Fibroblast of peridontal ligament (primary cell): ENCODE results near the gene SNX17.
"Not testable (repeated sequence)": the region's sequence is repeated elsewhere in the genome, so short reads cannot be mapped to it uniquely, and the experiment has no call there.

ENCODE experiments used
- DNase-seq: peaks from one replicate; pipeline ENCODE4 v3.0.0-alpha.2; 2010; ENCODE audit errors: extremely low read depth

The SNX17 gene

DNA sequence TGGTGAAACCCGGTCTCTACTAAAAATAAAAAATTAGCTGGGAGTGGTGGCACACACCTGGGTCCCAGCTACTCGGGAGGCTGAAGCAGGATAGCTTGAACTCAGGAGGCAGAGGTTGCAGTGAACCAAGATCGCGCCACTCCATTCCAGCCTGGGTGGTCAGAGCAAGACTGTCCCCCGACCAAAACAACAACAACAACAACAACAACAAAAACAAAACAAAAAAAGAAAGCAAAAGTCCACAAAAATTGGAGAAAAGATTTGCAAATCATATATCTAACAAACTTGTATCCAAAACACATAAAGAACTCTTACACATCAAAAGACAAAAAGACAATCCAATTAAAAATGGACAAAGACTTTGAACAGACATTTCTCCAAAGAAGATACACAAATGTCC is 28.5 kb downstream of the SNX17 start:
- DNase-seq: no peak

DNA sequence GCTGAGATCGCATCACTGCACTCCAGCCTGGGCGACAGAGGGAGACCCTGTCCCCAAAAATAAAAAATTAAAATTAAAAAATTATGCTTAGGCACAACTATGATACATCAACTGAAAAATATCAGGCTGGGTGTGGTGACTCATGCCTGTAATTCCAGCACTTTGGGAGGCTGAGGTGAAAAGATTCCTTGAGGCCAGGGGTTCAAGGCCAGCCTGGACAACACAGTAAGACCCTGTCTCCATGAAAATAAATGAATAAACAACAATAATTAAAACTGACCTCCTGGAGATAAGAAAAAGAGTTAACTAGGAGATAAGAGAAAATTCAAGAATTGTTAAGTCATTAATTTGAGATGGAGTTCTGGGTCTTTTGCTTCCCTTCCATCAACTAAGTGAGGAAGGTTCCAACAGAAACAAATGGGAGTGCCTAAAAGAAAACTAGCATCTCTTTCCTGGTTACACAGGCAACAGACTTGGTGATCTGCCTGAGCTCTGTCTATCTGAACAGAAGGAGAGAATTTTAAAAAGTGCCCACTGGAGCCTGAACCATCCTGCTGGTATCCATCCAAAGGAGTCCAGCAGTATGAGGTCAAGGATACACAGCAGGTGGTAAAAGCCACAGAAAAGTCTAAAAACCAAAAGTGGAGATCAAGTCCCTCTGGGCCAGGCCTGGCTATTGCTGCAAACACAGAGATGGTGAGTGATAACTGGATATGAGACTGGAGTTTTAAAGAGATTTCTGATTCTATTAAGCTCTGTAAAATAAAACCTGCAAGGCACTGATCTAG is 30.1 kb downstream of the SNX17 start:
- no peak for DNase-seq

DNA sequence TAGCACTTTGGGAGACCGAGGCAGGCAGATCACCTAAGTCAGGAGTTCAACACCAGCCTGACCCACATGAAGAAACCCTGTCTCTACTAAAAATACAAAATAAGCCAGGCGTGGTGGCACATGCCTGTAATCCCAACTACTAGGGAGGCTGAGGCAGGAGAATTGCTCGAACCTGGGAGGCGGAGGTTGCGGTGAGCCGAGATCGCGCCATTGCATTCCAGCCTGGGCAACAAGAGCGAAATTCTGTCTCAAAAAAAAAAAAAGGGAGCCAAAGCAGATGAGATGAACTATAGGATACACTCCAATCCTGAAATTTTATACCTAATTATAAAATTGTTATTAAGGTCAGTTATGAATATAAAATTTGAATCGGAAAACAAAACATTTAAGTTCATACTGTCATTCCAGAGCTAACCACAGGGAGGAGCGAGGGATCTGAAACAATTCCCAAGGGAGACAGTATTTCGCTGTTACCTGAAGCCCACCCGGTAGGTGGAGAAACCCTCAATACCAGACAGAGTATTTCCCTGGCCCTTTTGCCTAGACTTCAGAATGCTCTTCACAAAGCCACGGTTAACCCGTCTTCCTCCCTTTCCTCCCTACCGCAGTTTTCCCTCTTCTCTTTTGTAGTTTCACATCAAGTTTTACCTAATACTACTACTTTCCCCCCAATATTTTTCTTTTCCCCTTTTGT is 37.5 kb downstream of the SNX17 start:
- peak; percentile 62 for DNase-seq

DNA sequence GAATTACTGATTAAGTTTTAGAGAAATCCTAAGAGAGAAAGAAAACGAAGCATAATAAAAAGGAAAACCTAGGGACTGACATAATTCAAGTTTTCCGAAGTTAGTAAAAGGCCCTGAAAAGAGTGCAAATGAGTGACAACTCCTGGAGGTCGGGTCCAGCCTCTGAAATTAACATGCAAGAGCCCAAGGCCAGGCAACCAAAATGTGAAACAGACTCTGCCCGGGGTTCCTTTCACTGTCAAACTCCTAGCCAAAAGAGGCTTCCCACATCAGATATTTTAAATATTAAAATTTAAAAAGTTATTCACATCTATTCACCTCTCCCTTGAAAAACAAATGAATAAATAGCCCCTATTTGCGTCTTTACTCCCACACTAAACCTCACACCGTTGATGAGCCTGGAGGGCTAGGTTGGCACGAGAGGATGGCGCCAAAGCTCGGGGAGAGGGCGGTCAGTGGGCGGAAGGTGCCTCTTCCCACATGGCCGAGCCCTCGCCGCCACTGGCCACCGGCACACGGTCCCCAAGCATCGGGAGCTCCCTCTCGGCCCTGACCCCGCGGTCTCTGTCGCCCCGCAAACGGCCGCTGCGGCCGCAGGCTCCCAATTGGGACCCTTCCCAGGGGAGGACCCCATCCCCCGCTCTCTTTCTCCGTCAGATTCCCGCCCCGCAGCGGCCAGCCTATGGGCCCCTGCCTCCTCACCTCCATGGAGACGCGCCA is 38.3 kb downstream of the SNX17 start:
- DNase-seq: peak; percentile 15

DNA sequence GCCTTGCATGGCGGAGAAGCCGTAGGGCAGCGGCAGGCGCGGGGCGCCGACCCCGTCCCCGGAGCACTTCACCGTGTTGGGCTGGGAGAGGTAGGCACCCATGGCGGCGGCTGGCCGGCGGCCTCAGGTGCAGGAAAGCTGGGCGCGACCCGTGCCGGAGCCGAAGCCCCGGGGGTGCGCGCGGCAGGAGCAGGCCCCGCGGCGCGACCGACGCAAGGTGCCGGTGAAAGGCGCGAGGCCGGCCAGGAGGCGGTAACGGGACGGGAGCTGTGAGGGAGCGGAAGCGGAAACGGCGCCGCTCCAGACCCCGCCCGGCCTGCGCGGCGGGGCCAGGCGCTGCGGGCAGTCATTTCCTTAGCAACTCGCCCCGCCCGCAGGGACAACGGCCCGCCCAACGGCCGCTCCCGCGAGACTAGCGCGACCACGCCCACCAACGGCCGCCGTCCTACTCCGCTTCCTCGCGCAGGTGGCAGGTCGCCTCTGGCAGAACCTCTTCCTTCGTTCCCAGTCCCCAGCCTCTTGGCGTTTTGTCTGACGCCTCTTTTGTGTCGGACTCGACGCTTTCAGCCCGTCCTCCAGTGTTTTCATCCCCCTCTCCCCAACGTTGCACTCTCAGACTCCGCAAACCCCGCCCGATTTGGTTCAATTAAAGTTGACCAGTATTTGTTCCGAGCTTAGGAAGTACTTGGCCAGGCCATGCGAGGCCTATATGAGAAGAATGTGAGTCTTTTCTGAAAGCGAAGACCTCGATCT is 39.1 kb downstream of the SNX17 start, which contains the start of gene PPM1G:
PPM1G (minus strand) TSS at position 271 of the 753 bp plus-strand sequence; CDS start at position 102, 169 bp downstream.
- peak; percentile 83 for DNase-seq

DNA sequence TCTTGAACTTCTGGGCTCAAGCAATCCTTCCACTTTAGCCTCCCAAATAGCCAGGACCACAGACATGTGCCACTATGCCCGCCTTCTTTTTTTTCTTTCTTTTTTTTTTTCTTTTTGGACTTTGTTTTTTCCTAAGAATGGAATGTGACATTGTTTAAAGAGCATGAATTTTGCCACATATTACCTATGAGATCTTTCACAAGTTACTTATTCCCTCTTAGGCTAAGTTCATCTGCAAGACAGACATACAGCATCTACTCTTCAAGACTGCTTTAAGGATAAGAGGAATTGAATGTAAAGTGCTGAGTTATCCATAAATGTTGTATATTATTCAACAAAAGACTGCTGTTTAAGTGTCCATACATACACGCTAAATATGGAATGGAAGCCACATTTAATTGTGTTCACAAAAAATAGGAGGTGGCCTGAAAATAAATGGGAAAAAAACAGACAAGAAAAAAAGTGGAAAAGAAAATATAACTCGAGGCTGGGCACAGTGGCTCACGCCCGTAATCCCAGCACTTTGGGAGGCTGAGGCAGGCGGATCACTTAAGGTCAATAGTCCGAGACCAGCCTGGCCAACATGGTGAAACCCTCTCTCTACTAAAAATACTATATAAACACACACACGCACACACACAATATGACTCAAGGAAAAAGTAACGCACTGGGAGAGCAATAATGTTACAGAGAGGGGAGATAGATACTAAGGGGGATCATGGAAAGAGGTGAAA is 42.2 kb downstream of the SNX17 start:
- no peak for DNase-seq

DNA sequence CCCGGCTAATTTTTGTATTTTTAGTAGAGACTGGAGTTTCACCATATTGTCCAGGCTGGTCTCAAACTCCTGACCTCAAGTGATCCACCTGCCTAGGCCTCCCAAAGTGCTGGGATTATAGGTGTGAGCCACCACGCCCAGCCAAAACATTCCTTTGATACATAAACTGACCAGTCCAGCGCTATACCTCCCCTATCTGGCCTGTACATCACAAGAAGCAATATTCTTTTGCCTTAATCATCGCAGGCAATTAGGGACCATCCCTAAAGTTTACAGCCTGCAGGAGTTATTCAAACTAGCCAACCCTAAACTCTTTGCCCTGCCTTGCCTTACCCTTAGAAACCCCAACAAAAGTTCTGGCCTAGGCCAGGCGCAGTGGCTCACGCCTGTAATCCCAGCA is 45.7 kb downstream of the SNX17 start:
- DNase-seq: no peak

DNA sequence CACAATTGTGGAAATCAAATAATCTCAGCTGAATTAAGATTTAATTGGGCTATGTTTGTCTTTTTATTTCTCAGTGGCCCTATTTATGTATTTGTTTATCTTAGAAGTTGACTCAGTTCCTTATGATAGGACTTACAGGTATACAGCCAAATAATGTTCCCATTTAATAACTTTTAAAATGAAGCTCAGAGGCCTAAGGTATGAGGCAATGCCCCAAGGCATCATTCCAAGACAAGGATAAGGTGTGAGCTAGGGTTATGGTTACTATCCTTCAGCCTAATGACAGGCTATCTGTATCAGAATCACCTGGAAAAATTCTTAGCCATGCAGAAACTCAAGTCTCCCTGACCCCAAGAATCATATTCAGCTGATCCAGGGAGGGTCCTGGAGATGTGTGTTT is 50.6 kb downstream of the SNX17 start:
- no peak for DNase-seq

DNA sequence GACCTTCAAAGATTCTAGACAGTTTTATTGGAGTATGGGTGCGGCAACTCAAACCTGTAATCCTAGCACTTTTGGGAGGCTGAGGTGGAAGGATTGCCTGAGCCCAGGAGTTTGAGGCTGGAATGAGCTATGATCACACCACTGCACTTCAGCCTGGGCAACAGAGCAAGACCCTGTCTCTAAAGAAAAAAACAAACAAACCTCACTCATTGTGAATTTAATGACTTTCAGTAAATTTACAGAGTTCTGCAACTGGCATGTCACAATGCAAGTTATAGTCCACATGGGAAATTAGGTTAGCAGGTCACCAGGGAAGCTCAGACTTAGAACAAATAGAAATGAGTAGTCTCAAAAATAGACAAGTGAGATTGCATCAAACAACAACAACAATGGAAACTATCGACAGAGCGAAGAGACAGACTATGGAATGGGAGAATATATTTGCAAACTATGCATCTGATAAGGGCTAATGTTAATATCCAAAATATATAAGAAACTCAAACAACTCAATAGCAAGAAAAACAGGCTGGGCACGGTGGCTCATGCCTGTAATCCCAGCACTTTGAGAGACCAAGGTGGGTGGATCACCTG is 51.3 kb downstream of the SNX17 start:
- no peak for DNase-seq

DNA sequence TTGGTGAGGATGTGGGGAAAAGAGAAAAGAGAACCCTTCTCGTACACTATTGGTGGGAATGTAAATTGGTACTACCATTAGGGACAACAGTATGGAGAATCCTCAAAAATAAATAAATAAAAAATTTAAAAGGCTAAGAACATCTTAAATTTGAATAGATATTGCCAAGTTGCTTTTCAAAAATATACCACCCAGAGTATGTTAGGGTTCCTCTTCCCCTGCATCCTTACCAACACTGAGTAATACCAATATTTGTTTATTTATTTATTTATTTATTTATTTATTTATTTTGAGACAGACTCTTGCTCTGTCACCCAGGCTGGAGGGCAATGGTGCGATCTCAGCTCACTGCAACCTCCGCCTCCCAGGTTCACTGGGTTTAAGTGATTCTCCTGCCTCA is 52.5 kb downstream of the SNX17 start:
- DNase-seq: no peak

DNA sequence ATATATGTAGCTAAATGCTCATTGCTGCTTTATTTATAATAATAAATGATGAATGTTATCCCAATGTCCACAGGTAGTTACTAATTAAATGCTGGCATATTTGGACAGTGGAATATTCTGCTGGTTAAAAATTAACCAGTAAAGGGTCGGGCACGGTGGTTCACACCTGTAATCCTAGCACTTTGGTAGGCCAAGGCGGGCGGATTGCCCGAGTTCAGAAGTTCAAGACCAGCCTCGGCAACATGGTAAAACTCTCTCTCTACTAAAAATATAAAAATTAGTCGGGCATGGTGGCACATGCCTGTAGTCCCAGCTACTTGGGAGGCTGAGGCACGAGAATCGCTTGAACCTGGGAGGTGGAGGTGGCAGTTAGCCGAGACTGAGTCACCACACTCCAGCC is 54.6 kb downstream of the SNX17 start:
- not testable (repeated sequence) for DNase-seq
